ENCODE measurements around the gene LRCH1.

LRCH1 gene

DNA sequence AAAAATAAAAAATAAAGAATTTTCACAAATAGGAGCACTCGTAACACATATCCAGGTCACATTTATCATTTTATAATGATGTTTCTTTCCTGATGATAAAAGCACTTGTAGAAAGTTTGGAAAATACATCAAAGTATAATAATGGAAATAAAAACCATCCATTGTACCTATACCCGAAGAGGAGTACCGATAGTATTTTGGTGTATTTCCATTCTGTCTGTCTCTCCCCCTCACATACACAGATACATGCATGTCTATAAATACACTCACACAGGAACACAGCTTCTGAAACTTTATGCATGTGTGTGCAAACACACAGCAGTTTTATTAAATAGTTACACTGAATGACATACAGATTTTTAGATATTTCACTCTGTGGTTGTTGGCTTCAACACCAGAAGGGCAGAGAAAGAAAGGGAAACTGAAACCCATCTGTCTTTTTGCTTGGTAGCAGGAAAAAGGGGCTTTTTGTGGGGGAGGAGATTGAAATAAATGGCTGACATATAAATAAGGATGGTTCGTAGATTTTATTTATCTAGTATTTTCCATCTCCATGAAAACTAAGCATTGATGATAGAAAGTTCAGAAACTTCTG, 114.8 kb downstream of the LRCH1 start:
- no peak for DNase-seq

DNA sequence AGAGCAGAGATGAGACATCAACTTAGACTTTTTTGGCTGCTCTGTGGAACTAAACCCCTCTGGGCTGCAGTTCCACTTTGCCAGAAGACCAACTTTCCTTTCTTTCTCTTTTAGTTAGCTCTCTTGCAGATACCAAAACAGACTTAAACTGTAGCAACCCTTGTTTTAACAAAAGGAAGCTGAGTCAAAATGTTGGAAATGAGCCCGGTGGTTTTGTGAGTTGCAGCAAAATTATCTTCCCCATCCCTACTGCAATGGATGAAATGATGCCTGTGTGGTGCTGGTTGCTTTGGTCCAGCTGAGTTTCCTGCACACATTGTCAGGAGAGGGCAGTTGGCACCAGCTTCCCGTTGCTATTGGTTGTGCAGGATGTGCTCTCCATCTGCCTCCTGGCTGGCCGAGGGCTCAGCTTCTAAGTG, 115.3 kb downstream of the LRCH1 start:
- no peak for DNase-seq

DNA sequence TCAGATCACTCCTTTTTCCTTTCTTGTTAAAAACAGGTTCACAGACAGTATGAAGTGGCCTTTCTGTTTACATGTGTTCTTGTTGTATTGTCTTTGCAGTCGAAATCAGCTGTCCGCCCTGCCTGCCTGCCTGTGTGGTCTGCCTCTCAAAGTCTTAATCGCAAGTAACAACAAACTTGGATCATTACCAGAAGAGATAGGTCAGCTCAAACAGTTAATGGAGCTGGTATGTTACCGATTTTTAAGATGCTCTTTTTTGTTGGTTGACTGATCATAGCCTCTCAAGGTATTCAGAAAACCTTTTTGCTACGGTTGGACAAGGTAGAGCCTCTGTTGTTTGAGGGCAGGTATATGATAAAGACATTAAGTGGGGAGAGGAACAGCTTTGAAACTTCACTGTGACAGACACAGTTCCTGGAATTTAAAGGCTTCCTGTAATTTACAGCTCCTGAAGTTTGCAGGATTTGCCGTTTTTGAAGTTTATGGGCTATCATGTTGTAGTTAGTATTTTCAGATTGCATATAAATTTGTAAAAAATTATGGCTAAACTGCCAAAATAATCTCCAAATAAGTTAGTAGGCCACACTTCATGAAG, 116.1 kb downstream of the LRCH1 start:
- DNase-seq: no peak

DNA sequence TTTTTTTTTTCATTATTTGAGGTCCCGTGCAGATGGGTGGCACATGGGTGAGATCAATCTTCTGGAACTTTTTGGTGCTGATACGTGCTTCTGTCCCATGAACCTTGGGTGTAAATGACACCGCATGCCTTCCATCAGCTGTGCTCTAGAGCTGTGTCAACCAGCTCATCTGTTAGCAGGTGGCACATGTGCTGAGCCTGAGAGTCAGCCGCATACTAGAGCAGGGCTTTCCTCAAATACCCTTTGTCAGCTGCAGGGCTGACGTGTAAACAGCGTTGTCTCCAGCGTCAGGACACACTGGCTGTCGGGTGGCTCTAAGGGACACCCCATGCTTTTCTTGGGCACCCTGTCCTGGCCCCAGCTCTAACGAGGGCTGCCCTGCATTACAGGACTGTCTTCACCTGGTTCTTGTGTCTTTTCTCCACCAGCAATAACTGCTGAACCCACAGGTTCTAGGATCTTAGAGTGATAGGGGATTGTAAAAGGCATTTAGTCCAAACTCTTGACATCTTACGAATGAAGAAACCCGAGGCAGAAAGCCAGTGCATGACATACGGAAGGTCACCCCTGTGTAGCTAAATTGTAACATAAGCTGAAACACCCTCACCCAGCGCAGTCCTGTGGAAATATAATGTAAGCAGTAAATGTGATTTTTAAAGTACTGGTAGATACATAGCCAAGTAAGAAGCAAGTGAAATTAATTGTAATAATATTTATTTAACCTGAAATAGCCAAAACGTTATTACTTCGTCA, 119.5 kb downstream of the LRCH1 start:
- no peak for DNase-seq

DNA sequence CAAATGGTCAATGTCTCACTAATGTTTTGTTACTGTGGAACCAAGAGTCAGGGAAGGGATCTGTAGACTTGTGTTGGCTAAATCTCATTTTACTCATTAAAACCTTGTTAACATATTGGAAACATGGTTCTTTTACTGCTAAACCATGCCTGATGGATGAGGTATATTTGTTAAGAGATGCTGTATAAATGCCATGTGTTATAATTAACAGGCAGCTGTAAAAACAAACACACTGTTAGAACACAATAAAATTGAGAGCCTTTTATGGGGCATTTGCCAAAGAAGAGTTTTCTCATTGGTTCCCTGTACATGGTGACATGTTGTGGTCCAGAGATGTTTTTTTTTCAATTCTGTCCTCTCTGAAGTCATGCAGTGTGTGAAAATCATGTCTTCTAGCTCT, 122.0 kb downstream of the LRCH1 start:
- DNase-seq: no peak

DNA sequence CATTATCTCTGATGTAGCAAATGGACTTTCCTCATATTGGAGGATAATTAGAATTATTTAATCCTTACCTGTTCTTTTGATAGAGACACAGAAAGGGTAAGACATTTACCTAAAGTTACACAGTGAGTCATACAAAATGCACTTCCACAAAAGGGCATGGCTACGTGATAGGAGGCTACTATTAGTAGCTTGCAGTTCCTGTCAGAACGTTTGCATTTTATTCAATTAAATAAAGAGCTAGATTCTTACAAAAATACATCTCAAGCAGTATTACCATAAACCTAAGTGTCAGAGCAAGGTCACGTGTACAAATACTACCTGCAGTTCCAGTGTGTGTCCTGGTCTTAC, 123.4 kb downstream of the LRCH1 start:
- DNase-seq: no peak

DNA sequence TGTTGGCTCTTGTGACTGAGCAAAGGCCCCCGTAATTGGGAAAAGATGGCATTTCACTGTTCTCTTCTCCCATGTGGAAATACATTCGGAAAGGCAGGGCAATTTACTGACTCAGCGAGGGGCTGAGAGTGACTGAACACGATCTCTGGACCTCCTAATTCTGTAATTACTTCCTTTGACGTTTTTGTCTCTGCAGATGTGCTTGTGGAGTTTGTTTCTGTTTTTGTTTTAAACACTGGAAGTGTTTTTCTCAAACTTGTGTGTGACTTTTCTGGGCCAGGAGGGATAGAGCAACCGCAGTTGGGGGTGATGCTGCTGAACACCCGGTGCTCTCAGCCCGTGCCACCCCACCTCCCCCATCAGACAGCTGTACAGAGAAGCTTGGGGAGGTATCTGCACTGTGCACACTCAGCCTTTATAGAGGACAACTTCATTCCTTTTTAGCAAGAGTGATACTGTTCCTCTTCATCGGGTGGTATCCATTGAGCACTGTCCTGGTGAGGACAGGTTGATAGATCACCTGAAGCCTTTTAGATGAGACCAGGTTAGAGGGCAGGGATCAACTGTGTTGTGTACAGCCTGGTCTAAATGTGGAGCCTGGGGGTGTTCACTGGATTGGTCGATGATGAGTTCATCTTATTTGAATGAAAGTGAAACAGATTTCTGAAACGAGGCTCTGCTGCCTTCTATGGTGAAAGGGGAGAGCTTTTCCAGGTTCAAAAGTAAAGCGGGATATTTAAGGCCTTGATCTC, 126.6 kb downstream of the LRCH1 start:
- DNase-seq: peak; percentile 6

DNA sequence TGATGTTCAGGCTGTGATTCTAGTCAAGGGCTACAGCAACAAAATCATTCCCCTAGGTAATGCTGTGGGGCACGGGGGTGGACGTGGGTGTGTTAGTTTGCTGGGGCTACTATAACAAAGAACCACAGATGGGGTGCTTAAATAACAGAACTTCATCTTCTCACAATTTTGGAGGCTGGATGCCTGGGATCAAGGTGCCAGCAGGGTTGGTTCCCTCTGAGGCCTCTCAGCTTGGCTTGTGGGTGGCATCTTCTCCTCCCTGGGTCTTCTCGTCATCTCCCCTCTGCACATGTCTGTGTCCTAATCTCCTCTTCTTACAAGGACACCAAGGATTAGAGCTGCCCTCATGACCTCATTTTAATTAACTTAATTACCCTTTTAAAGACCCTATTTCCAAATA, 129.0 kb downstream of the LRCH1 start:
- no peak for DNase-seq

DNA sequence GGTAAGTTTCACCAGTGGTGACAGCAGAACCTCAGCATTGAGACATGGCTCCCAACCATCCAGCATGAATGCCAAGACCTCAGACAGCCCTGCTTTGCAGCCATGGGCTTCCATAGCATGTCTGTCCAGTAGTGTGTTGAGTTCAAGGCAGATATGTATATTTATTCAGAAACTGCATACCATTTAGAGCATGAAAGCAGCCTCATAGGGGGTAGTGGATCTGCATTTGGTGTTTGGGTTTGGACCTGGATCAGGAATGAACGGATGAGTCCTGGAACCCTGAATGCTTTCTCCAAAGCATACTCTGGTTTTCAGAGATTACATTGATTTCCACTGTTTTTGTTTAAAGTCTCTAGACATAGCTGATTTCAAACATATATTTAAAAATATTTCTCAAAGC, 129.7 kb downstream of the LRCH1 start:
- DNase-seq: no peak

DNA sequence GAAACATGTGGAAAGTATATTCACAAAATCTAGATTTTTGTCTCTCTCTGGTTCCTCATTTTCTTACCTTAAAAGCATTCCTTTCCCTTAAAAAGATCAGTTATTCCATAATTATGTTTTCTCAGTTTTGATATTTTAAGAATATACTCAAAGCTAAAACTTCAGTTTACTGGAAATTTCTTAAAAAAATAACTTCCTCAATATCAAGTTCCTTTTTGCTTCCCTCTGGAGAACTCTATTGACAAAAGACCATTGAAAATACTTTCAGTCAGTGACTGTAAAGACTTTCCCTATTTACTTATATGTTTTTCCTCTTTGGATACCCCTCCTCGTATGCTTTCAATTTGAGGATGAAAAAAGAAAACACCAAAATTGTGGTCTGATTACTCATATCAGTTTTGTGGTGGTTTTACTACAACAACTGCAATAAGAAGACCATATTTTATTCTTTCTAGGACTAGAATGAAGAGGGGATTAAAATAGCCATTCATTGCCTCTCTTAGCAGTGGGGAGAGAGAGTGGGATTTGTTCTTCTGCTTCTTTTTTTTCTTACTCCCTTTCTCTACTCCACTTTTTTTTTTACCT, 130.8 kb downstream of the LRCH1 start:
- no peak for DNase-seq

DNA sequence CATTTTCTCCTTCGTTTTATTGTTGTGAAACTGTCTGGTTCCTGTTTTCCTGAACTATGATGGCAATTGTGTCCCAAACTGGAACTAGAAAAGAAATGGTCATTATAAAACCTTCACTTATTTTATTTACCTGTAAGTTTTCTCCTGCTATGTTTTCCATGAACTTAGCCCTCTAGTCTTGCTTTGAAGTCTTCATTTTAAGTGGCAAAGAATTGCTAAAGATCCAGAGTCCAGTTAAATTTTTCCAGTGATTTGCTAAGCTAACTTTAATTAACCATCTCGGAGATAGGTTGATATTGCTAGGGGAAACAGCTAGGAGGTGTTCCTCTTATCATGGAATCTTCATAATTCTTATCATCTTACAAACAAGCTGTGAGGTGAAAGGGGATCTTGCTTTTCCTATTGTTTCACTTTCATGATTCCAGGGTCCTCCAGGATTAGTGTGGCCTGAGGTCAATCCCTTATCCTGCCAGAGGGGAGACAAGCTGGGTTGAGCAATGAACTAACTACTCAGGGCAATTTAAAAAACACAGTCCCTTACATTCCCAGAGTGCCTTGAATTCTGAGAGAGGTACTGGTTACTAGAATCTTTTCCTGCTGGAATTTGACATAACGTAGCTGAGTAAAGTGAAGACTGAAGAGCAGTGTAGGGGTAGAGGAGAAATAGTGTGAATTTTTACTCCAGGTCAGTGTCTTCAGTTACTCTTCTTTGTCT, 131.5 kb downstream of the LRCH1 start:
- DNase-seq: no peak

DNA sequence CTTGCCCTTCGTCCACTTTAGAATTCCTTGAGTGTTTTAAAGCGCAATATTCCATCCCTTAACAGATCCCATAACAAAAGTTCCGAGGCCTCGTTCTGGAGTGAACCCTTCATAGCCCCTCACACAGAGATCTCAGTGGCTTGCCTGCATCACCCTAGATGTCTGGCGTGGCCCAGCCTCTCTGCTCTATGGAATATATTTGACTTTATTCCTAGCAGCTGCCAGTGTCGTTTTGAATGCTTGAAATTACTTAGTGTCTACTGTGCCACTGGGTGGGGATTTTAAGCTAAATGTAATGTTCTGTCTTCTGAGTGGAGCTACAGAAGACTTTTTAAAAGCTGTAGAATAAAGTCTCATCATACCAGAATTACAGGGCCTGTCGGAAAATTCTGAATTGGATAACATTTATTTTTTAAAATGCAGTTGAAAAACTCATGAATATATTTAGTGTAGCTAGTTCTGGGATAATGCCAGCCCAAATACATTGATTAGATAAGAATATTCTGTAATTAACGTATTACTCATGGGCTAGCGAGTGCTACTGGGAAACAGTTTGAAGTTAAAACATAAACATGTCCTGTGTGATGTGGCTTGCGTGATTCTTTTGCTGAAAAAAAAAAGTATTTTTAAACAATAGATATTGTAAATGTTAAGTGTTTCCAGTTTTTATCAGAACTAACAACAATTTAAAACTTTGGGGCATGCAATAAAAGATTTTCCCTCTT, 132.2 kb downstream of the LRCH1 start:
- DNase-seq: no peak

DNA sequence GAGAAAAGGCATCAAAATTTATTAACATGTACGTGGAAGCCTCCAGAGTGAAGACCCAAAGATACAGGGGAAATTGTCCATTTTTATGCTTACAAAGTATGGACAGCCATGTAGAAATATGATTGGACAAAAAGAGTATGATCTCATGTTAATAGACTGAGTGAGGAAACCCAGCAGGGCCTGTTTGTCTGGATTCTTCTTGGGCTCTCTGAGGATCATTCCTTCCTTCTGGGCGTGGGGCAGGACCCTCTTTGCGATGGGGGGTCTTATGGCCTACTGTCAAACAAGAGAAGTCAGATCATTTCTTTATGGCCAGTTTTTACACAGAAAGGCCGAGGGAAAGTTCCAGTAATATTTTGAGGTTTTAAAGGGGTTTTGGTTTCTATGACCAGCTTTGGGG, 133.2 kb downstream of the LRCH1 start:
- no peak for DNase-seq

DNA sequence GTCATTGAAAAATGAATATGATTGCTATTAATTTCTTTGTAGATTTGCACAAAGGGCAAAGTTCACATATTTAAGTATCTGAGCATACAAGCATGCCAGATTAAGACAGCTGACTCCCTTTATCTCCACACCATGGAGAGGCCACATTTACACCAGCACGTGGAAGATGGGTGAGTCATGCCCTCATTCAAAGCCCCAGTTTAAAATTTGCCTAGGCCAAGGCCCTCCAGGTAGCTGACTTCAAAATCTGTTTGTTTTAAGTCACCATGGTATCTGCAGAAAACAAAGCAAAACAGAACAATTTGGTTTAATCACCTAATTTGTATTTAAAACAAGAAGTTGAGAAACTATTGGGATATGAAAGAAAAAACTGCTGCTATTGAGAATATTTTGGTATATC, 134.8 kb downstream of the LRCH1 start:
- DNase-seq: no peak

DNA sequence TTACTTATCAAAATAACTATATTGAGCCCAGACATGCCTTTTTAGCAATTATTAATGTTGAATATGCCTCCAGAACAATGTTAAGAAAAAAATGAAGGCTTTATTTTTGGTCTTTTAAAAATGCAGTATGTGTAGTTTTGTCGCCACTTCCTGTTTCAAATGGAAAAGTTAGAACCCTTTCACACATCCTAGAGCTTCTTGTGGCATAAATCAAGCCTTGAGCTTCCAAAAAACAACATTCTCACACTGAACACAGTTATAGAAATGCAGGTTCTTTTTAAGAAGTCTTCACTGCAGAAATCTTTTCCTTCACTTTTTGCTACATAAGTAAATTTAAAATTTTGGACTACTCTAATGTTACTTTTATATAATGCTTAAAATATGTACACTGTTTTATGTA, 135.3 kb downstream of the LRCH1 start:
- DNase-seq: no peak

DNA sequence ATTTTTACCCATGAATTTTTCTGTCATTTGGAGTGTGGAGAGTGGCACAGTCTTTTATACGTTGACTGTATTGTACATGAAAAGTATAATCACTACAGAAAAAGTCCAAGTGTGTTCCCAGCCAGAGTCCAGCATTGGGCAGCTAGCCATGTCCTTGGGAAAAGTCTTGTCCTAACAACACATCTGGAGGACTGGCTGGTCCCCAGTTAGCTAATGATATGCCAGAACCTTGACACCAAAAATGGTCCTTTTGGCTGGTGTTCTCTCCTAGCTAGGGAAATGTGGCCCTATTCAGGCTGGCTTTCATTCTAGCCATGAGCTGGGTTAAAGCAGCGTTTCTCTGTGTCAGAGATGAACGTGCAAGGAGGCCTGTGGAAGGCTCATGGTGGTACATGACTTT, 145.0 kb downstream of the LRCH1 start:
- no peak for DNase-seq

DNA sequence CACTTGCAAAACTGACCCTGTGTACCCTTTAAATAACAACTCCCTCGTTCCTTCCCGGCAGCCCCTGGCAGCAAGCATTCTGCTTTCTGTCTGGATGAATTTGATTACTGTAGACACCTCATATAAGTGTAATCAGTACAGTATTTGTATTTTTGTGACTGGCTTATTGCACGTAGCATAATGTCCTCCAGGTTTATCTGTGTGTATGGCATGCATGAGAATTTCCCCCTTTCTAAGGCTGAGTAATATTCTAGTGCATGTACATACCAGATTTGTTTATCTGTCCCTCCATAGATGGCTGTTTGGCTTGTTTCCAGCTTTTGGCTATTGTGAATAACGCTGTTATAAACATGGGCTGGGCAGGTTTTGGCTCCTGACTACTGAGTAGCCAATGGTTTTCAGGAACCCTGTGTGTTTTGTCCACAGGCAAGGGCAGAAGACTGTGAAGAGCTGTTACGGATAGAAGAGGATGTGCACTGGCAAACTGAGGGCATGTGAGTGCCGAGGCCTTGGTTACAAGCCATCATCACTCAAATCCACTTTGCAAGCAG, 146.0 kb downstream of the LRCH1 start:
- no peak for DNase-seq

DNA sequence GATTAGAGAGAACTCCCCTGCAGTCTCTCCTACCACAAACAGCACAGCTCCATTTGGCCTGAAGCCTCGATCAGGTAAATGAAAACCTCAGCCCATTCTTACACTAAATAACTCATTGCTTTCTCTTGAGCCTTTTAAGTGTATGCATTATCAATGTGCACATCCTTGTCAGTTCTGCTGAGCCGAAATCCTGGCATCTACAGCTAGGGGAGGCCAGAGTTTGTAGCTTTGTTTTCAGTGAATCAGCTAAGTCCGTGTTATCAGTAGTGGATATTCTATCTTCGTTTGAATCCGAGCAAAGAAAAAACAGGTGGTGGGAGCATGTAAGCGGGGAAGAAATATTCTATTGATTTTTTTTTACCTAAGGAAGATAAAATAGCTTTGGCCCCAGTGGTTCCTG, 159.6 kb downstream of the LRCH1 start:
- DNase-seq: no peak

DNA sequence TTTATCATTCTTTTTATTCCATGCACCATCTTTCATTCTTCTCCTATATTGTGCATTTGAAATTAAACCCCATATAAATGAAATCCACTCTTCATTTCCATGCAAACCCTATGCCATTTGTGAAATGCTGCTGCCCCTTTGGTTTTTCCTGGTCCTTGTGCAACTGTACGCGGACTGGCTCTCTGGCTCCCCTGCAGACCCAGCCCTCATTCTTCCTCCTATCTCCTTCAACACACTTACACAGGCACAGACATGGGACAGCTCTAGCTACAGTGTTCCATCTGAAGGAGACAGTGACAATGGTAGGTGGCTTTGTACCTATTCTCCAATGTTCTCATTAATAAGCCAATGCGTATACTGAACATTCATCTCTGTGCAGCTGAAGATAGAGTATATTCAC, 162.4 kb downstream of the LRCH1 start:
- DNase-seq: no peak

DNA sequence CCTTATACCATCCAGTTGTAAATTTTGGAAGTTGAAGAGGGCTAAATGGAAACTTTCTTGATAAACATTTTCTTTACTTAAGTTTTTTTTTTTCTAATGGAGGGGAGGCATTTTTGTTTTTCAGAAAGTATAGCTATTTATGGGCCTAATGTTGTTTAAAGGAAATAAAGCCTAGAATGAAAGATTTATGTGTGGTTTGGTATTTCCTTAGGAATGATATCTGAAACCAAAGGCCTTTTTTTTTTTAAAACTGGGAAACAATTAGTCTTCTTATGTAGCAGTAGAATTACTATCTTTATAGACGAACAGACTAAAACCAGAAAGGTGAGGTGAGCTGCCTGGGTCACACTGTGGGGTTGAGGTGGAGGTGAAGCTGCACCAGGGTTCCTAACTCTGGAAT, 163.9 kb downstream of the LRCH1 start:
- DNase-seq: no peak

DNA sequence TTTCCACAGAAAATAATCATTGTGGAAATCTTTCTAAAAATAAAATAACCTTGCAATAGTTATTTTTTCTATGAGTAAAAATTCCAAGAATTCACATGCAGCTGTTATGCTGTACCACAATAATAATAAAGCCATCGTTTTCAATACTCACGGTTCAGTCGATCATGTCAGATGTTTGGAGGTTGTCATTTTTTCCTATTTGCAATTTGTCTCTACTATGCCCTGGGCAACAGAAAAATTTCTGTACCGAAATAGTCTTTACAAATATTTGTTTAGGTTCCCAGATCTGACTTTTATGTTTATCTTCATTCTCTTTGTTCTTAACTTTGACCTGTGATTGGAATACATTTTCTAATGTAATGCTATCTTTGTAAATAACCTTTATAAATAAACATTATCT, 164.3 kb downstream of the LRCH1 start:
- no peak for DNase-seq

DNA sequence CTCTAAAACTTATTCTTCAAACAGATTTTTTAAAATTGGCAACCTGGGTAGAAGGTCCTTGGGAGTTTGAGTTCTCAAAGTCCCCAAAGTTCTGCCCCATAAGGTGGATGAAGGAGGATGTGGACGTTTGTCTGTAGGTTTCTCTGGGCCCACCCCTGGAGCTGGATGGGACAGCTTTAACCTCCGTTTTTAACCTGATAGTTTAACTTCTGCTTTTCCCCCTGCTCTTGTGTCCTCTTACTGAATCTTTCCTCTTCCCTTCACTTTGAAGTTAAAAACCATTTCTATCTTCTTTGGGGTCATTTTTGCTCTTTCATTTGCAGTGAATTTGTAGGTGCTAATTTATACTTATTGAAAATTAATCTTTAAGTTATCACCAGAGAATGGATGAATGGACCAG, 164.9 kb downstream of the LRCH1 start:
- DNase-seq: no peak

Measured in effector CD4-positive, alpha-beta T cell (primary cell).